NOMO-1 (cell line): ENCODE measurements around the gene CROCC.
A peak's percentile ranks its signal among the peaks of the same experiment; 100 is the strongest.
"Not testable (repeated sequence)": the region's sequence is repeated elsewhere in the genome, so short reads cannot be mapped to it uniquely, and the experiment has no call there.

Source experiments
- DNase-seq, 2 experiments: peaks; one replicate each; lab custom pipeline; 2025; ENCODE audit not compliant: unreplicated experiment in 2 of 2; lab: John Stamatoyannopoulos, UW

Gene CROCC

GRCh38 chr1:16896316-16897055 is 25.2 kb upstream of the CROCC start:
- peak in 1 of 2 experiments; percentile 53 for DNase-seq

- not testable (repeated sequence) for DNase-seq
Measured at GRCh38 chr1:16897653-16898052, 24.1 kb upstream of the CROCC start.

- not testable (repeated sequence) for DNase-seq
Measured at GRCh38 chr1:16898298-16898697, 23.4 kb upstream of the CROCC start.

GRCh38 chr1:16899020-16899419 is 22.7 kb upstream of the CROCC start:
- not testable (repeated sequence) for DNase-seq

- peak in 1 of 2 experiments; percentile 33 for DNase-seq
Measured at GRCh38 chr1:16900751-16901150, 21.0 kb upstream of the CROCC start.

GRCh38 chr1:16901371-16901770 is 20.4 kb upstream of the CROCC start:
- not testable (repeated sequence) for DNase-seq

- DNase-seq = no peak
Measured at GRCh38 chr1:16903054-16903453, 18.7 kb upstream of the CROCC start.

- no peak for DNase-seq
Measured at GRCh38 chr1:16903458-16903796, 18.3 kb upstream of the CROCC start.

- peak; percentile 98 for DNase-seq
Measured at GRCh38 chr1:16904560-16905109, 17.1 kb upstream of the CROCC start.

- peak; percentile 61 to 87 for DNase-seq
Measured at GRCh38 chr1:16905110-16905867, 16.4 kb upstream of the CROCC start.

GRCh38 chr1:16905868-16906702 is 15.6 kb upstream of the CROCC start:
- DNase-seq = no peak

GRCh38 chr1:16906873-16907272 is 14.9 kb upstream of the CROCC start:
- DNase-seq = no peak

- no peak for DNase-seq
Measured at GRCh38 chr1:16907870-16908758, 13.6 kb upstream of the CROCC start.

GRCh38 chr1:16911851-16912721 is 9.6 kb upstream of the CROCC start:
- not testable (repeated sequence) for DNase-seq

GRCh38 chr1:16912742-16913141 is 9.0 kb upstream of the CROCC start:
- DNase-seq = not testable (repeated sequence)

GRCh38 chr1:16913181-16913832 is 8.4 kb upstream of the CROCC start:
- no peak for DNase-seq

- DNase-seq = peak; percentile 85 to 95
Measured at GRCh38 chr1:16913833-16914662, 7.7 kb upstream of the CROCC start.
